ENCODE data around the gene APMAP.

The APMAP gene

GRCh38 chr20:24978513-24978912 lies 14.0 kb downstream of the APMAP start:
- Histone ChIP-seq H3K9ac (ENCODE audit: low read length) (no peak overlapping the region), H3K4me3 (ENCODE audit: low read length) (no peak overlapping the region), H2AFZ (ENCODE audit: low read depth, low read length) (no peak overlapping the region), H3K4me1 (ENCODE audit: low read length) (no peaks in the 10 kb centered on the region), H3K79me2 (ENCODE audit: low read length) (peaks cover 20% of the 10 kb centered on the region), H3K36me3 (replicated peaks; ENCODE audit: low read depth, low read length) (peaks cover 64% of the 10 kb centered on the region), H3K9me3 (ENCODE audit: insufficient read depth, low read length) (peaks cover 9% of the 10 kb centered on the region), H4K20me1 (ENCODE audit: insufficient read depth, low read length) (no peaks in the 10 kb centered on the region), H3K27me3 (ENCODE audit: low read depth, low read length) (no peaks in the 10 kb centered on the region), H3K27ac (ENCODE audit: low read length) (no peak overlapping the region), H3K4me2 (ENCODE audit: low read length) (no peak overlapping the region)
- TF ChIP-seq CTCF (IDR thresholded peaks at IDR 0.05; ENCODE audit: low read depth, low read length) (no peak), EZH2phosphoT487 (IDR thresholded peaks at IDR 0.05; ENCODE audit: low read depth) (no peak)

GRCh38 chr20:24977797-24978196 lies 14.8 kb downstream of the APMAP start:
- no peaks in the 10 kb centered on the region for H3K4me1 ChIP-seq (ENCODE audit: low read length)
- no peaks in the 10 kb centered on the region for H3K27me3 ChIP-seq (ENCODE audit: low read depth, low read length)
- peaks cover 9% of the 10 kb centered on the region for H3K9me3 ChIP-seq (ENCODE audit: insufficient read depth, low read length)
- H3K9ac ChIP-seq (ENCODE audit: low read length): no peak overlapping the region
- H3K4me3 ChIP-seq (ENCODE audit: low read length): no peak overlapping the region
- no peak overlapping the region for H3K27ac ChIP-seq (ENCODE audit: low read length)
- peaks cover 18% of the 10 kb centered on the region for H3K79me2 ChIP-seq (ENCODE audit: low read length)
- H3K4me2 ChIP-seq (ENCODE audit: low read length): no peak overlapping the region
- H3K36me3 ChIP-seq (replicated peaks; ENCODE audit: low read depth, low read length): peaks cover 65% of the 10 kb centered on the region
- H4K20me1 ChIP-seq (ENCODE audit: insufficient read depth, low read length): no peaks in the 10 kb centered on the region
- H2AFZ ChIP-seq (ENCODE audit: low read depth, low read length): no peak overlapping the region
- no peak for TF ChIP-seq CTCF (IDR thresholded peaks at IDR 0.05; ENCODE audit: low read depth, low read length)
- no peak for TF ChIP-seq EZH2phosphoT487 (IDR thresholded peaks at IDR 0.05; ENCODE audit: low read depth)

GRCh38 chr20:24977336-24977735 lies 15.2 kb downstream of the APMAP start:
- Histone ChIP-seq H3K9me3 (ENCODE audit: insufficient read depth, low read length) (peaks cover 9% of the 10 kb centered on the region), H3K36me3 (replicated peaks; ENCODE audit: low read depth, low read length) (peaks cover 66% of the 10 kb centered on the region), H3K79me2 (ENCODE audit: low read length) (peaks cover 17% of the 10 kb centered on the region), H3K4me2 (ENCODE audit: low read length) (no peak overlapping the region), H2AFZ (ENCODE audit: low read depth, low read length) (no peak overlapping the region), H4K20me1 (ENCODE audit: insufficient read depth, low read length) (no peaks in the 10 kb centered on the region), H3K9ac (ENCODE audit: low read length) (no peak overlapping the region), H3K27me3 (ENCODE audit: low read depth, low read length) (no peaks in the 10 kb centered on the region), H3K4me3 (ENCODE audit: low read length) (no peak overlapping the region), H3K4me1 (ENCODE audit: low read length) (no peaks in the 10 kb centered on the region), H3K27ac (ENCODE audit: low read length) (no peak overlapping the region)
- TF ChIP-seq EZH2phosphoT487 (IDR thresholded peaks at IDR 0.05; ENCODE audit: low read depth): no peak
- TF ChIP-seq CTCF (IDR thresholded peaks at IDR 0.05; ENCODE audit: low read depth, low read length): no peak

- no peaks in the 10 kb centered on the region for H3K27me3 ChIP-seq (ENCODE audit: low read depth, low read length)
- no peaks in the 10 kb centered on the region for H4K20me1 ChIP-seq (ENCODE audit: insufficient read depth, low read length)
- no peak overlapping the region for H3K4me3 ChIP-seq (ENCODE audit: low read length)
- H3K9me3 ChIP-seq (ENCODE audit: insufficient read depth, low read length): peaks cover 9% of the 10 kb centered on the region
- TF ChIP-seq EZH2phosphoT487 (IDR thresholded peaks at IDR 0.05; ENCODE audit: low read depth) (no peak), CTCF (IDR thresholded peaks at IDR 0.05; ENCODE audit: low read depth, low read length) (no peak)
- H3K4me1 ChIP-seq (ENCODE audit: low read length): peaks cover 40% of the 10 kb centered on the region
- H3K79me2 ChIP-seq (ENCODE audit: low read length): 0 out of 2 replicates have a peak, but pooled peaks cover 5% of the 10 kb centered on the region
- no peak overlapping the region for H3K9ac ChIP-seq (ENCODE audit: low read length)
- H3K36me3 ChIP-seq (replicated peaks; ENCODE audit: low read depth, low read length): peaks cover 61% of the 10 kb centered on the region
- no peak overlapping the region for H3K27ac ChIP-seq (ENCODE audit: low read length)
- no peak overlapping the region for H3K4me2 ChIP-seq (ENCODE audit: low read length)
- H2AFZ ChIP-seq (ENCODE audit: low read depth, low read length): no peak overlapping the region
These were observed 20.2 kb downstream of the APMAP start for GRCh38 chr20:24972341-24972740.

All from OCI-LY3 (cell line).